Muscle layer of colon (tissue), 2 donors: ENCODE measurements around the gene BORCS5.
"Not testable (repeated sequence)": the region's sequence is repeated elsewhere in the genome, so short reads cannot be mapped to it uniquely, and the experiment has no call there.

Experiments used
- H3K27ac ChIP-seq: one replicate; pipeline ENCODE4 v1.7.0; 2013; ENCODE audit warnings: low read depth, mild to moderate bottlenecking, low read length, moderate library complexity
- H3K27me3 ChIP-seq, 2 donors: one replicate each; pipeline ENCODE4 v1.7.0; 2013; ENCODE audit warnings: low read length in 2 of 2, mild to moderate bottlenecking in 2 of 2; ENCODE audit not compliant: insufficient read depth in 2 of 2, control insufficient read depth in 1 of 2
- H3K36me3 ChIP-seq: one replicate; pipeline ENCODE4 v1.7.0; 2013; ENCODE audit warnings: mild to moderate bottlenecking, low read length; ENCODE audit not compliant: insufficient read depth
- H3K4me1 ChIP-seq: one replicate; pipeline ENCODE4 v1.7.0; 2013; ENCODE audit warnings: mild to moderate bottlenecking, low read length; ENCODE audit not compliant: insufficient read depth
- H3K4me3 ChIP-seq, 2 donors: one replicate each; pipeline ENCODE4 v1.7.0; 2013; ENCODE audit warnings: low read length in 2 of 2, low read depth in 1 of 2, mild to moderate bottlenecking in 1 of 2, moderate library complexity in 1 of 2
- H3K9ac ChIP-seq: one replicate; pipeline ENCODE4 v1.7.0; 2013; ENCODE audit warnings: low read length
- H3K9me3 ChIP-seq: one replicate; pipeline ENCODE4 v1.7.0; 2013; ENCODE audit warnings: mild to moderate bottlenecking, low read length
- donor health status: abdominal sarcoma.
- donor health status: Adenocarcinoma of cecum.

BORCS5 gene

DNA sequence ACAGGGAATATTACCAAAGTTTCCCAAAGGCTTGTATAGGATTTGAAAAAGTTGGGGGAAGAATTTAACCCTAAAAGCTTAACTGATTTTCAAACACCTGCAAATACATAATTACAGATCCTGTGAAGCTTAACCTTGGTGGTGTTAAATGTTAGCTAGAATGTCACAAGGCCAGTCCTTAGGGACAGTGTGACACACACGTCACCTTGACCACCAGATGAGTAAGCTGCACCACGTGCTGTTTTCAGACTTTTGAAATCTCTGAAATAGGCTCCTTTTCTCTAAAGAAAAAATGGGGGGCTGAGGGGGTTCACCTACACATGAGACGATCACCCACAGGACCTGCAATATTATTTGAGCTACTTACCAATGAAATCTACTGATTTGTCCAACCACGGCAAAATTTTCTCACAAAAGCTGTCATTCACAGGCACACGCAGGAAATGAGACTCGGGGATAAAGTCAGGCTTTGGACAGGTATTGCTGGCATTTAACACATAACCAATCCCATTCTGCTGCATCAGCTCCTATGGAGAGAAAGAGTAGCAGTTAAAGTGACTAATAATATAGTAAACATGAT is 129.9 kb downstream of the BORCS5 start:
- Histone ChIP-seq H3K9me3 (no peaks in the 10 kb centered on the region), H3K36me3 (peaks cover 18% of the 10 kb centered on the region), H3K4me3 (no peak overlapping the region), H3K4me1 (no peaks in the 10 kb centered on the region), H3K9ac (no peak overlapping the region), H3K27me3 (no peaks in the 10 kb centered on the region), H3K27ac (no peak overlapping the region)

DNA sequence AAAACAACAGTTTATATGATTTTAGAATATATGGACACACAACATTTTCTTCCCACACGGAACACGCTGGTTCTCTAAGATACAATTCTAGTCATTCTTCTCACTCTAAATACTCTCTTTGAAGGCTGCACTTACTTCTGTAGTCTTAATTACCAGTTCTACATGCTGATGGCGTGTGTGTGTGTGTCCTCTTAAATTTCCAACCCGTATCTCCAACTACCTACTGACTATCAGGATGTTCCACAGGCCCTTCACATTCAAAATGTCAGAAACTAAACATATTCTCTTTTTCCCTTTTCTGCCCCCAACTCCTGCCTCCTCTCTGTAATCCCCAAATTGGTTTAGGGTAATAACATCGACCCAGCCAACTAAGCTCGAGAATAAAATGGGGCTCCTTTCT is 130.6 kb downstream of the BORCS5 start:
- Histone ChIP-seq H3K4me1 (no peaks in the 10 kb centered on the region), H3K4me3 (no peak overlapping the region), H3K27me3 (no peaks in the 10 kb centered on the region), H3K27ac (no peak overlapping the region), H3K9me3 (no peaks in the 10 kb centered on the region), H3K36me3 (peaks cover 18% of the 10 kb centered on the region), H3K9ac (no peak overlapping the region)

DNA sequence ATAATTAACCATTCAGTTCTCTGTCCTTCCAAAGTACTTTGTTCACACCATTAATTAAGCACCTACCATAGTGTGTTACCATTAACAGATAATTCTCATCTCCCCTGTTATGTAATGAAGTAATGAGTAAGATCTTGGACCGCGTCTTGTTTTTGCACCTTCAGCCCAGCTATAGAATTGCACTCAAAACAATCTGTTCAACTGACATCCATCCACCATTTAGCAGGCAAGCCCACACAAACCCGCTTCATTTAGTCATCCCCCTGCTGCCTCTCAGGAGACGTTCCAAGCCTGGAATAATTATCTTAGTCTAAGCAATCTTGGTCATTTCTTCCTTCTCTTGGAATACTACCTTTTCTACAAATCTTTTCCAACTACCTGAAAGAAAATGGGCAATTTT is 131.4 kb downstream of the BORCS5 start:
- no peak overlapping the region for H3K27ac ChIP-seq
- H3K27me3 ChIP-seq: no peaks in the 10 kb centered on the region
- H3K9ac ChIP-seq: no peak overlapping the region
- no peaks in the 10 kb centered on the region for H3K9me3 ChIP-seq
- no peaks in the 10 kb centered on the region for H3K4me1 ChIP-seq
- H3K36me3 ChIP-seq: peaks cover 18% of the 10 kb centered on the region
- H3K4me3 ChIP-seq: no peak overlapping the region

DNA sequence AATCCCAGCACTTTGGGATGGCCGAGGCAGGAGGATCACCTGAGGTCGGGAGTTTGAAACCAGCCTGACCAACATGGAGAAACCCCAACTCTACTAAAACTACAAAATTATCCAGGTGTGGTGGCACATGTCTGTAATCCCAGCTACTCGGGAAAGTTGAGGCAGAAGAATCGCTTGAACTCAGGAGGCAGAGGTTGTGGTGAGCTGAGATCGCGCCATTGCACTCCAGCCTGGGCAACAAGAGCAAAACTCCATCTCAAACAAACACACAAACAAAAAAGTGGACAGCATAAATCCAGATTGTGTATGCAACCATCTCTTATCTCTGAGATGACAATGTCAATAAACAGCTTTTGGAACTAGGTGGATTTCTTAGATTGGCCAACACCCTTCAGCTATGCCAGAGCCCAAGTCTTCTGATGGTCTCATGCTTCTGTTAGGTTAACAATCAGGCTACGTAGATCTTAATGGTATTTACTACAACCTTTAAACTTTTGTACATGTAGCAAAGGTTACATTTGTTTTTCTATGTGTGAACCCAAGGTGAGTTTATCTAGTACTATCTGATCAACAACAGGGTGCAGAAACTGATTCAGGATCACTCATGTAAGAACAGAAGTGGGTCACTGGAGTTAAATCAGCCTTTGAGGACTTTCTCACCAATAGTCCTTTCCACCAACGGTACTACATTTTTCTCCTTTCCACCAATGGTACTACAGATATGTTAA is 132.1 kb downstream of the BORCS5 start:
- Histone ChIP-seq H3K9ac (no peak overlapping the region), H3K36me3 (peaks cover 15% of the 10 kb centered on the region), H3K4me1 (no peaks in the 10 kb centered on the region), H3K27me3 (no peaks in the 10 kb centered on the region), H3K4me3 (no peak overlapping the region), H3K9me3 (no peaks in the 10 kb centered on the region), H3K27ac (no peak overlapping the region)

DNA sequence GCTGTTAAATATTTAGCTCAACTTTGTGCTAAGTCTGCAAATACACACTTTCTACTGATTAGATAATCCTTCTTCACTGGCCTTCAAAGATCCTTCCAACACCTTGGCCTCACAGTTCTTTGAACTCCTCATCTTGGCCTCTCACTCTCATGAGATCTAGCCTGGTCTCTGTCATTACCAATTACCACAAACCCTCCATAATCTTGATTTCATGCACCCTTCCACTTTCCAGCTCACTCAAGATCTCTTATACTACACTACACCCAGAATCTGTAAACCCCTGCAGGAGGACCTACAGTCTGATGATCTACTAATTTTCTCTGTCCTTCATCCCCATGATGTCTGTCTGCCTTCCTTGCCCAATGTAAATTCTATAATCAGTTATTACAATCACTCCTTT is 134.7 kb downstream of the BORCS5 start:
- peaks cover 2% of the 10 kb centered on the region for H3K36me3 ChIP-seq
- no peak overlapping the region for H3K27ac ChIP-seq
- no peaks in the 10 kb centered on the region for H3K27me3 ChIP-seq
- no peak overlapping the region for H3K4me3 ChIP-seq
- H3K9ac ChIP-seq: no peak overlapping the region
- no peaks in the 10 kb centered on the region for H3K4me1 ChIP-seq
- H3K9me3 ChIP-seq: no peaks in the 10 kb centered on the region

DNA sequence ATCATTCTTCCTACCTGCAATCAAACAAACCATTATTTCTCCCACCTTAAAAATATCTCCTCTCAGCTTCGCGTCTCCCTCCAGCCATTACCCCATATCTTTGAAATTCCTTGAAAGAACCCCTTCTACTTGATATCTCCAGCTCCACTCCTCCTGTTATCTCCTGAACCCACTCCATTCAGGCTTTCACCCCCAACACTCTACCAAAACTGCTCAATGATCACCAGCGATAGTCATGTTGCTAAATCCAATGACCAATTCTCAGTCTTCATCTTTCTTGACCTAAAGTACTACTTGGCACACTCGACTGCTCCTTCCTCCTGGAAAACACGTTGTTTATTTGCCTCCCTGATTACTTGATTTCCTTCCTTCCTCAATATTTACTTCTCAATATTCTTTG is 135.7 kb downstream of the BORCS5 start:
- Histone ChIP-seq H3K27ac (no peak overlapping the region), H3K4me3 (no peak overlapping the region), H3K36me3 (no peaks in the 10 kb centered on the region), H3K9me3 (no peaks in the 10 kb centered on the region), H3K27me3 (no peaks in the 10 kb centered on the region), H3K9ac (no peak overlapping the region), H3K4me1 (no peaks in the 10 kb centered on the region)

DNA sequence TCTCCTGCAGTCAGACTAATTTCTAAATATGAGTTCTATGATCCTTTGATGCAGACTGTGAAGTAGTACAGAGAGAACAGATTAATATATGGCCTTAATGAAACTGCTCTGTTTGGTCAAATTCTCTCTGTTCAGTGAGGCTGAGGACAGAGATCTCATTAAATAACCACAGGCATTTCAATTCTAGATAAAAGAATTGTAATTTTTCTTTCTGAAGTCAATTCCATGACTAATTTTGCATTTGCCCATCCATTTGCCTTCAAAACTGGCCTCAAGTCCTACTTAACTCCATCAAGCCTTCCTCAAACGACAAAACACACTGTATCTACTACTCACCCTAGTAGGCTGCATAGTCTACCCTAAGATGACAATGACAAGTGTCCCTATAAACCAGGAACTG is 138.7 kb downstream of the BORCS5 start:
- H3K9ac ChIP-seq: no peak overlapping the region
- no peak overlapping the region for H3K4me3 ChIP-seq
- no peaks in the 10 kb centered on the region for H3K4me1 ChIP-seq
- no peaks in the 10 kb centered on the region for H3K27me3 ChIP-seq
- H3K36me3 ChIP-seq: no peaks in the 10 kb centered on the region
- H3K27ac ChIP-seq: no peak overlapping the region
- H3K9me3 ChIP-seq: no peaks in the 10 kb centered on the region

DNA sequence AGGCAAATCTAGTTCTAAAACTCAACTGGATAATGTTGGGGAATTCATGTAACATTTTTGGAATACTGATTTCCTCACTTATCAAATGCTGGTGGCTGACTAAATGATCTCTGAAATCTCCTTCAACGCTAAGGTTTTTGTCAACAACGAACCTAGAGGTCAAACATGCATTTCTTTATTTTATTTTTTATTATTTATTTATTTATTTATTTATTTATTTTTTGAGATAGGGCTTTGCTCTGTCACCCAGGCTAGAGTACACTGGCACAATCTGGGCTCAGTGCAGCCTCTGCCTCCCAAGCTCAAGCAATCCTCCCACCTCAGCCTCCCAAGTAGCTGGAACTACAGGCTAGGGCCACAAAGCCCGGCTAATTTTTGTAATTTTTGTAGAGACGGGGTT is 141.3 kb downstream of the BORCS5 start:
- H3K27ac ChIP-seq: no peak overlapping the region
- H3K9me3 ChIP-seq: no peaks in the 10 kb centered on the region
- H3K27me3 ChIP-seq: no peaks in the 10 kb centered on the region
- H3K9ac ChIP-seq: no peak overlapping the region
- no peaks in the 10 kb centered on the region for H3K4me1 ChIP-seq
- no peak overlapping the region for H3K4me3 ChIP-seq
- no peaks in the 10 kb centered on the region for H3K36me3 ChIP-seq

DNA sequence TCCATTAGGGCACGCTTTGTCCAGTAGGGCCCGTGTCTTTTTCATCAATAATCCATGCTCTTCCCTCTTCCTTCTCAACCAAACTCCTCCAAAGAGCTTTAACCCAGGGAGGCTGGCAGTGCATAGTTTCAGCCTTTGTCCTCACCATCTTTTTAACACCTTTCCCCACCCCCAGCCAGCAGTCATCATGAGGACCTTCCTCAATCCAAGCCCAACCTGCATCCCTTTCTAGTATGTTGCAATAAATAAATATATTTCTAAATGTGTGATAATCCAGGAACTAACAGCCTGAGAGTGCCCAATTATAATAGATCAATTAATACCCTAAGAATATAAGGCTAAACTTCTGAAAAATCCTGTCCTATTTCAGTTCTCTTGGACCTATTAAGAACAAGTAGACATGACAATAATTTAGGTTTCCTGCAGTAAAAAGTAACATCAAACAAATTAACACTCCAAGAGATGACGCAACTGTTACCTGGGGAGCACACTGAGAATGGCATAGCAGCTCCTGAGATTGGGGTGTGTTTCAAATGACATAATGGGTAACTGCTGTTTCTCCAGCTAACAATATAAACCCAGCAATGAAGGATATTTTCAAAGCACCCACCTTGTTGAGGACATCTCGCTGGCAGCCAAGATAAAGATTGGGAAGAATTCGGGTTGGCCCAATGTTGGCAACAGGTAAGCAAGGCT is 143.2 kb downstream of the BORCS5 start:
- Histone ChIP-seq H3K9ac (no peak overlapping the region), H3K27ac (no peak overlapping the region), H3K4me1 (peaks cover under 1% of the 10 kb centered on the region), H3K9me3 (no peaks in the 10 kb centered on the region), H3K27me3 (no peaks in the 10 kb centered on the region), H3K4me3 (no peak overlapping the region), H3K36me3 (no peaks in the 10 kb centered on the region)

DNA sequence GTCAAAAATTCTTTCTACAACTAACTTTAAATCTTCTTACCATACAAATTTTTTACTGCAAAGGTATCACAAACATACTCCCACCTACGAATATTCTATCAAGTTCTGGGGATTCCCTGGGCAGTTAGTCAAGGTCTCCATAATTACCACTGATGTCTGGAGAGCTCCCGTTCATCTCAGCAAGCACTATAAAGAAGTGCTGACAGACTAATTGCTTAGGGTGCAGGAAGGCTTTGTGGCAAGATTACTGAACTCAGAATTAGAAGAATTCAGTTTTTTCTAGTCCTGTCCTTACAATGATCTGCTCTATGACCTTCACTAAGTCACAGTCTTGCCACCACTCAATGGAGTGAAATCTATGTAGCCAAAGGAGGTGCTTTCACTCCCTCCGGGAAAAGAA is 144.2 kb downstream of the BORCS5 start:
- no peak overlapping the region for H3K9ac ChIP-seq
- H3K27ac ChIP-seq: no peak overlapping the region
- peaks cover 10% of the 10 kb centered on the region for H3K4me1 ChIP-seq

DNA sequence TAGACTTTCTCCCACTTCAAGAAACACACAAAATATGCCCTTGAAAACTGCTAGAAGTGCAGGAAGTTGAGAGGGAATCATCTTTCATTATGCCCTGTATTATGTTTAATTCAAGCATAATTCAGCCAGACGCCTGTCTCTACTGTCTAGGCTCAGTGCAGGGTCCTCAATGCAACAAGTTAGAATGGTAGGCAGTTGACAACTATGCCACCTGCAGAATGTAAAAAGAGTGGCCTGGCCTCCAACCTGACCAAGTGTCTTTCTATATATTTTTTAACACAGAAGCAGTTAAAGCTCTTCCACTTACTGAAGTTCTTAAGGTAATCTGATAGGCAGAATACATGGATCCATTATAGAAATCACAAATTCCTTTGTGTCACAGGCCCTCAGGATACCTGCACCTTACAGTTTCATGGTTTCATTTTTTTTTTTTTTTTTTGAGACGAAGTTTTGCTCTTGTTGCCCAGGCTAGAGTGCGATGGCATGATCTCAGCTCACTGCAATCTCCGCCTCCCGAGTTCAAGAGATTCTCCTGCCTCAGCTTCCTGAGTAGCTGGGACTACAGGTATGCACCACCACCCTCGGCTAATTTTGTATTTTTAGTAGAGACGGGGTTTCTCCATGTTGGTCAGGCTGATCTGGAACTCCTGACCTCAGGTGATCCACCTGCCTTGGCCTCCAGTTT is 145.4 kb downstream of the BORCS5 start:
- H3K9ac ChIP-seq, H3K36me3 ChIP-seq, H3K4me3 ChIP-seq, H3K27ac ChIP-seq, H3K9me3 ChIP-seq, H3K27me3 ChIP-seq: not testable (repeated sequence)
- H3K4me1 ChIP-seq: peaks cover 19% of the 10 kb centered on the region

More for the DNA sequence above, 144.2 kb downstream of the BORCS5 start:
- no peaks in the 10 kb centered on the region for H3K36me3 ChIP-seq
- no peak overlapping the region for H3K4me3 ChIP-seq
- no peaks in the 10 kb centered on the region for H3K27me3 ChIP-seq
- H3K9me3 ChIP-seq: no peaks in the 10 kb centered on the region
